Measurements from ENCODE around the gene BCL2L11.

Gene BCL2L11

GRCh38 chr2:111186121-111186715, 65.5 kb downstream of the BCL2L11 start:
- Histone ChIP-seq H3K4me1 (ENCODE audit: low read length) (no peaks in the 10 kb centered on the region), H3K9me3 (ENCODE audit: insufficient read depth, low read length) (no peaks in the 10 kb centered on the region), H2AFZ (ENCODE audit: low read depth, low read length) (no peak overlapping the region), H3K27ac (ENCODE audit: low read length) (no peak overlapping the region), H3K4me3 (ENCODE audit: low read length) (no peak overlapping the region), H3K27me3 (ENCODE audit: low read depth, low read length) (peaks cover 57% of the 10 kb centered on the region), H3K36me3 (replicated peaks; ENCODE audit: low read depth, low read length) (no peaks in the 10 kb centered on the region), H3K9ac (ENCODE audit: low read length) (no peak overlapping the region), H3K4me2 (ENCODE audit: low read length) (no peak overlapping the region), H3K79me2 (ENCODE audit: low read length) (no peaks in the 10 kb centered on the region), H4K20me1 (ENCODE audit: insufficient read depth, low read length) (no peaks in the 10 kb centered on the region; the same call in 1 of the 2 replicates)
- TF ChIP-seq CTCF (IDR thresholded peaks at IDR 0.05; ENCODE audit: low read depth, low read length) = no peak
- TF ChIP-seq EZH2phosphoT487 (IDR thresholded peaks at IDR 0.05; ENCODE audit: low read depth) = no peak

- TF ChIP-seq EZH2phosphoT487 (IDR thresholded peaks at IDR 0.05; ENCODE audit: low read depth) (no peak), CTCF (IDR thresholded peaks at IDR 0.05; ENCODE audit: low read depth, low read length) (no peak)
- no peaks in the 10 kb centered on the region for H3K4me1 ChIP-seq (ENCODE audit: low read length)
- H3K36me3 ChIP-seq (replicated peaks; ENCODE audit: low read depth, low read length) = no peaks in the 10 kb centered on the region
- H3K4me2 ChIP-seq (ENCODE audit: low read length) = no peak overlapping the region
- H3K27ac ChIP-seq (ENCODE audit: low read length) = no peak overlapping the region
- peaks cover 51% of the 10 kb centered on the region for H3K27me3 ChIP-seq (ENCODE audit: low read depth, low read length)
- H3K9me3 ChIP-seq (ENCODE audit: insufficient read depth, low read length) = no peaks in the 10 kb centered on the region
- H3K79me2 ChIP-seq (ENCODE audit: low read length) = no peaks in the 10 kb centered on the region
- H4K20me1 ChIP-seq (ENCODE audit: insufficient read depth, low read length) = no peaks in the 10 kb centered on the region; the same call in 1 of the 2 replicates
- no peak overlapping the region for H2AFZ ChIP-seq (ENCODE audit: low read depth, low read length)
- no peak overlapping the region for H3K9ac ChIP-seq (ENCODE audit: low read length)
- H3K4me3 ChIP-seq (ENCODE audit: low read length) = no peak overlapping the region
Measured at GRCh38 chr2:111186933-111187332, 66.2 kb downstream of the BCL2L11 start.

GRCh38 chr2:111188681-111189080, 68.0 kb downstream of the BCL2L11 start:
- no peaks in the 10 kb centered on the region for H3K9me3 ChIP-seq (ENCODE audit: insufficient read depth, low read length)
- H3K4me3 ChIP-seq (ENCODE audit: low read length) = no peak overlapping the region
- H3K9ac ChIP-seq (ENCODE audit: low read length) = no peak overlapping the region
- no peaks in the 10 kb centered on the region; the same call in 1 of the 2 replicates for H4K20me1 ChIP-seq (ENCODE audit: insufficient read depth, low read length)
- no peak overlapping the region for H3K4me2 ChIP-seq (ENCODE audit: low read length)
- H3K79me2 ChIP-seq (ENCODE audit: low read length) = no peaks in the 10 kb centered on the region
- no peaks in the 10 kb centered on the region for H3K36me3 ChIP-seq (replicated peaks; ENCODE audit: low read depth, low read length)
- peaks cover 48% of the 10 kb centered on the region for H3K27me3 ChIP-seq (ENCODE audit: low read depth, low read length)
- H2AFZ ChIP-seq (ENCODE audit: low read depth, low read length) = no peak overlapping the region
- H3K4me1 ChIP-seq (ENCODE audit: low read length) = no peaks in the 10 kb centered on the region
- H3K27ac ChIP-seq (ENCODE audit: low read length) = no peak overlapping the region
- TF ChIP-seq CTCF (IDR thresholded peaks at IDR 0.05; ENCODE audit: low read depth, low read length) (no peak), EZH2phosphoT487 (IDR thresholded peaks at IDR 0.05; ENCODE audit: low read depth) (no peak)

- no peak for TF ChIP-seq CTCF (IDR thresholded peaks at IDR 0.05; ENCODE audit: low read depth, low read length)
- no peak for TF ChIP-seq EZH2phosphoT487 (IDR thresholded peaks at IDR 0.05; ENCODE audit: low read depth)
- Histone ChIP-seq H3K9ac (ENCODE audit: low read length) (no peak overlapping the region), H3K4me2 (ENCODE audit: low read length) (no peak overlapping the region), H3K4me1 (ENCODE audit: low read length) (no peaks in the 10 kb centered on the region), H4K20me1 (ENCODE audit: insufficient read depth, low read length) (no peaks in the 10 kb centered on the region; the same call in 1 of the 2 replicates), H3K27ac (ENCODE audit: low read length) (no peak overlapping the region), H3K36me3 (replicated peaks; ENCODE audit: low read depth, low read length) (no peaks in the 10 kb centered on the region), H3K27me3 (ENCODE audit: low read depth, low read length) (peaks cover 44% of the 10 kb centered on the region), H3K4me3 (ENCODE audit: low read length) (no peak overlapping the region), H2AFZ (ENCODE audit: low read depth, low read length) (no peak overlapping the region), H3K9me3 (ENCODE audit: insufficient read depth, low read length) (no peaks in the 10 kb centered on the region), H3K79me2 (ENCODE audit: low read length) (no peaks in the 10 kb centered on the region)
Measured at GRCh38 chr2:111189106-111189505, 68.4 kb downstream of the BCL2L11 start.
